ENCODE data around the gene PTCRA. TPM values are rescaled to one million over a fixed set of nuclear protein-coding genes. Genes with fewer than 3 reads are reported as not detected.

The PTCRA gene
- total and polyA plus RNA-seq, 2 of the 4 experiments (the other 2 are of a cell fraction) = not detected

- ATAC-seq (ENCODE audit: low read depth) = no peak
- Histone ChIP-seq H3K27me3 (ENCODE audit: control insufficient read depth, insufficient read depth, low read length) (no peaks in the 10 kb centered on the region), H2BK15ac (ENCODE audit: low read depth, low read length) (no peak overlapping the region), H3K56ac (ENCODE audit: extremely low read depth, insufficient read depth, low read length) (peak overlapping the region; percentile 81; the same call in 1 of the 2 replicates), H3K9me3 (ENCODE audit: control insufficient read depth, insufficient read depth, low read length) (no peaks in the 10 kb centered on the region), H3K9ac (ENCODE audit: low read depth, low read length) (peak overlapping the region; percentile 84), H4K5ac (ENCODE audit: low read depth, low read length) (peak overlapping the region; percentile 14; the same call in 1 of the 2 replicates), H3K4ac (ENCODE audit: low read depth, low read length) (peak overlapping the region; percentile 92), H2AK9ac (replicated peaks; ENCODE audit: low read depth, low read length, poor library complexity) (peak overlapping the region; percentile 21), H3K18ac (ENCODE audit: low read depth, low read length) (no peak overlapping the region), H4K91ac (ENCODE audit: insufficient read depth, low read depth, low read length) (peak overlapping the region; percentile 72), H2BK120ac (ENCODE audit: low read depth, low read length) (no peak overlapping the region; the same call in 1 of the 2 replicates), H3K4me3 (ENCODE audit: insufficient read depth, low read depth, low read length) (peak overlapping the region; percentile 66; the same call in 1 of the 2 replicates), H3K79me1 (ENCODE audit: low read depth in 1 of 2, low read length in 2 of 2) (peaks cover 8% of the 10 kb centered on the region in 2 experiments), H3K9me1 (ENCODE audit: insufficient read depth, low read length) (no peaks in the 10 kb centered on the region), H3K14ac (replicated peaks; ENCODE audit: low read depth, low read length) (peak overlapping the region; percentile 92), H3K23ac (ENCODE audit: low read depth, low read length) (peak overlapping the region; percentile 74), H3K4me2 (ENCODE audit: low read depth, low read length) (peak overlapping the region; percentile 63), H4K8ac (ENCODE audit: low read depth in 2 of 2, low read length in 2 of 2) (peak overlapping the region; percentile 75 to 97), H4K20me1 (ENCODE audit: insufficient read depth, low read length) (peaks cover 3% of the 10 kb centered on the region; the same call in 1 of the 2 replicates), H3K27ac (ENCODE audit: insufficient read depth, low read length) (peak overlapping the region; percentile 87; the same call in 1 of the 2 replicates), H2BK5ac (ENCODE audit: low read depth, low read length, poor library complexity, severe bottlenecking) (peak overlapping the region; percentile 92), H3K4me1 (ENCODE audit: control insufficient read depth, insufficient read depth, low read length) (peaks cover 3% of the 10 kb centered on the region; the same call in 1 of the 2 replicates), H3K36me3 (ENCODE audit: control insufficient read depth, insufficient read depth, low read length) (peaks cover 16% of the 10 kb centered on the region), H2AFZ (replicated peaks; ENCODE audit: low read length, poor library complexity) (no peak overlapping the region), H2BK20ac (ENCODE audit: low read depth, low read length) (0 out of 2 replicates have a peak overlapping the region, but pooled peaks have one; percentile 16), H2AK5ac (ENCODE audit: low read depth, low read length) (peak overlapping the region; percentile 83)
- TF ChIP-seq CEBPB (IDR thresholded peaks at IDR 0.05; ENCODE audit: low read depth, low read length) (no peak), MXI1 (IDR thresholded peaks at IDR 0.05; ENCODE audit: borderline replicate concordance, low read depth, low read length) (no peak), RFX5 (IDR thresholded peaks at IDR 0.05; ENCODE audit: low read depth, low read length) (no peak), RAD21 (IDR thresholded peaks at IDR 0.05; ENCODE audit: low read length) (no peak), USF2 (IDR thresholded peaks at IDR 0.05; ENCODE audit: low read depth, low read length) (no peak), ELK1 (IDR thresholded peaks at IDR 0.05; ENCODE audit: borderline replicate concordance, low read depth, low read length) (no peak), BHLHE40 (IDR thresholded peaks at IDR 0.05; ENCODE audit: low read depth, low read length) (no peak), POLR2A (IDR thresholded peaks at IDR 0.05; ENCODE audit: low read depth, low read length) (no peak), CTCF (conservative IDR thresholded peaks at IDR 0.05; ENCODE audit: low read depth, low read length) (no peak), MAZ (IDR thresholded peaks at IDR 0.05; ENCODE audit: borderline replicate concordance, low read depth, low read length) (no peak), CHD1 (IDR thresholded peaks at IDR 0.05; ENCODE audit: low read depth, low read length) (no peak), RCOR1 (IDR thresholded peaks at IDR 0.05; ENCODE audit: insufficient replicate concordance, low read length) (no peak), NFE2L2 (IDR thresholded peaks at IDR 0.05; ENCODE audit: low read depth, low read length) (no peak), SMC3 (IDR thresholded peaks at IDR 0.05; ENCODE audit: low read depth, low read length) (no peak), FOS (IDR thresholded peaks at IDR 0.05; ENCODE audit: low read depth, low read length) (no peak)
- BruUV-seq (replicated peaks) = no TSS peak
- intact Hi-C loops (cut with micrococcal nuclease) = loop anchor here (10.0 kb wide), 1 partner anchor 815 kb away; no protein-coding TSS in a partner anchor
- CTCF ChIA-PET = interaction anchor here (0.6 to 1.3 kb wide), 2 partner anchors 108 to 228 kb away, joined by 3 to 5 read pairs; partner anchors contain the start of gene BICRAL
- no peak for DNase-seq
- in situ Hi-C loops (cut with MboI; ENCODE audit: low sequenced_read_pairs) = loop anchor here (25.0 kb wide), 1 partner anchor 803 kb away; no protein-coding TSS in a partner anchor
- POLR2A ChIA-PET (ENCODE audit: unreplicated experiment) = no interaction called here
- 50% methylated on average over 1 of the region's 4 CpGs; no CpG with 5 or more reads in 1 of the 2 experiments for WGBS, 2 experiments (ENCODE audit: extremely low coverage in 2 of 2, insufficient read length in 1 of 2)
- dilution Hi-C loops (cut with HindIII; ENCODE audit: low sequenced_read_pairs, unreplicated experiment) = no loop called here
These were observed 26.0 kb upstream of the PTCRA start for GRCh38 chr6:42889815-42890214.
